HG03039 (cell line): ENCODE results near the gene OPA3.

ENCODE experiments used
- ATAC-seq: cut with Tn5 transposase; IDR thresholded peaks from one replicate; pipeline ENCODE4 v1.9.1; 2021; ENCODE audit warnings: mild to moderate bottlenecking, moderate library complexity; ENCODE audit not compliant: unreplicated experiment

OPA3 gene

GRCh38 chr19:45484273-45484945 lies 100.2 kb downstream of the OPA3 start:
- no peak for ATAC-seq

DNA sequence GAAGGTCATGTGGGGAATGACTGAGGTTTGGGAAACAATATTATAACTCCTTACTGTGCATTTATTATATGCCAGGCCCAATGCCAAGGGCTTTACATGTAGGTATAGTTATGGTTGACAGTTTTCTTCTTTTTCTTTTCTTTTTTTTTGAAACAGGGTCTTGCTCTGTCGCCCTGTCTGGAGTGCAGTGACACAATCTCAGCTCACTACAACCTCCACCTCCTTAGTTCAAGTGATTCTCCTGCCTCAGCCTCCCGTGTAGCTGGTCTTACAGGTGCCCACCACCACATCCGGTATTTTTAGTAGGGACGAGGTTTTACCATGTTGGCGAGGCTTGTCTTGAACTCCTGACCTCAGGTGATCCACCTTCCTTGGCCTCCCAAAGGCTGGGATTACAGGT lies 101.6 kb downstream of the OPA3 start:
- no peak for ATAC-seq

DNA sequence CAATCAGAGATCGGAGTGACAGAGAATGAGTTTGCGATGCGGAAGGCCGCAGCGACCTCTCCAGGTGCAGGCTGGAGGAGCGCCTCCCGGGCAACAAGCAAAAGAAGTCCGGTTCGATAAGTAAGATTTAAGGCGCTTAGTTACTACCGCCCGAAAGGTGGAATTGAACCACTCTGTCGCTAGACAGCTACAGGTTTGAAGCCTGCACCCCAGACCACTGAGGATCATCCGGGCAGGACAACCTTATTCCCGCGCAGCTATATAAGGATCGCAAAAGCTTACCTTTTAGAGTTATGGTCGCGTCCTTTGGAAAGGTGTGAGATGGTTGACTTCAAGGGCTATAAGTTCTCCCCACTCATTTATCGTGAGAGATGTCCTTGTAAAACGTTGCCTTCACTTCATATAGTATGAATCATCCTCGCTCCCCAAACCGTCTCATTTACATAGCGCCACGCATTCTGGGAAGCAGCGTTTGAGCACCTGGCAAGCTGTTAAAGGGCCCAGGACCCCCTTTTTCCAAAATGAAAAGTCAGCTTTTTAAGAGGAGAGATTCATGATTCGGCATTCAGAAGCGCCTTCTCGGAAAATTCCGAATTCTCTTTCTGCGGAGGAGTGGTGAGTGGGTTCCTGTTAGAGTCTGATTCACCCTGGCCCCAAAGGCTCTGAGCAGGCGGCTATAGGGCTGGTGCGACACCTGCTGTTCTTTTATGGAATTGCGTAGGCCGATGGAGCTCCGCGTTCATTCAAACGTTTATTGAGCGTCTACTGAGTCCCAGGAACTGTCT lies 106.0 kb downstream of the OPA3 start:
- peak; percentile 63 for ATAC-seq

DNA sequence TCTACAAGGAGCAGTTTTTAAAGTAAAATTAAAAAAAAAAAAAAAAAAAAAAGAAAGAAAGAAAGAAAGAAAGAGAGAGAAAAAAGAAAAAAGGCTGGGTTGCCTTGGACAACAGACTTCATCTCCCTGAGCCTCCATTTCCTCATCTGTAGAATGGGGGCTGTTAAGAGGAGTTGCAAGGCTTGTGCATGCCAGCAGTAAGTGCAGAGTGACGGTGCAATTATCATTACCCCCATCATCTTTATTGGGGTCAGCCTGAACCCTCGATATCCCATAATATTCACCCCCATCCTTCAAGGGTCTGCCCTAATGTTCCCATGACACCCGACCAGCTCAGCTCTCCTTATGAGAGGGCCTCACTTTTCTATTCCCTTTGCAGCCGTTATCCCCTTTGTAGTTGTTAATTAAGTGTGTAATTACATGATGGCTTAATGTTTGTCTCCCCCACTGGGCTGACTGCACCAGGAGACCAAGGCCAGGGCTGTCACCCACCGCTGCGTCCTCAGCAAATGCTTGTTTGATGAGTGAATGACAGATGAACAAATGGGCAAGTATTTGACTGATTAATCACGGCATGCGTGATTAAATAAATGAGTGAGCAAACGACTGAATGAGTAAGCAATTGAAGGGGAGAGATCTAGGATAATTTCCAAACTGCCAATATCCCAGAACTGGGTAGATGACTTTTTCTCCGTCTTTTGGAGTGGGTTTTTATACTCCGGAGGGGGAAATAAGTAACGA lies 106.7 kb downstream of the OPA3 start:
- peak; percentile 6 for ATAC-seq
